Upper lobe of left lung (tissue), 4 donors: ENCODE results near the gene GGT6.

Source experiments
- CTCF ChIP-seq, 6 experiments: fragments of 450-650 bp in 4 of 6; fragments of 200-600 bp in 2 of 6; sonication (generic) in 2 of 6; IDR thresholded peaks; one replicate each; pipeline ENCODE4 v1.5.1; 2016 to 2019; ENCODE audit warnings: antibody characterized with exemption in 6 of 6
- EP300 ChIP-seq, 4 donors: sonication (generic); formaldehyde crosslinking; IDR thresholded peaks; one replicate each; pipeline ENCODE4 v1.5.1; 2017; ENCODE audit warnings: antibody characterized with exemption in 4 of 4, control low read depth in 2 of 4
- POLR2AphosphoS5 ChIP-seq, 2 donors: sonication (generic); formaldehyde crosslinking; IDR thresholded peaks; one replicate each; pipeline ENCODE4 v1.5.1; 2017; ENCODE audit warnings: antibody characterized with exemption in 2 of 2

- TF ChIP-seq EP300 (IDR thresholded peaks at IDR 0.05) (no peak), CTCF (IDR thresholded peaks at IDR 0.05) (no peak), POLR2AphosphoS5 (IDR thresholded peaks at IDR 0.05) (no peak)
Observed at GRCh38 chr17:4534928-4535666, 25.3 kb downstream of the GGT6 start.
